RWPE2 (cell line): ENCODE data around the gene CUL3.
"Not testable (repeated sequence)": the region's sequence is repeated elsewhere in the genome, so short reads cannot be mapped to it uniquely, and the experiment has no call there.

Source experiments
- ATAC-seq: fragments of 200-7000 bp; cut with Tn5 transposase; 3 replicates; pipeline ENCODE4 v1.9.1; 2021; ENCODE audit warnings: low read depth
- DNase-seq: peaks from one replicate; pipeline ENCODE4 v3.0.0-alpha.2; 2020; ENCODE audit warnings: low spot score
- H3K27ac ChIP-seq: fragments of 450-650 bp; 2 replicates; pipeline ENCODE4 v1.5.1; 2017; ENCODE audit warnings: mild to moderate bottlenecking; ENCODE audit not compliant: poor library complexity, severe bottlenecking
- H3K27me3 ChIP-seq: fragments of 250-450 bp; sonication (Bioruptor Pico); 2 replicates; pipeline ENCODE4 v1.5.1; 2021; ENCODE audit warnings: mild to moderate bottlenecking, moderate library complexity; ENCODE audit not compliant: insufficient read depth, poor library complexity, severe bottlenecking
- H3K36me3 ChIP-seq: fragments of 250-450 bp; sonication (Bioruptor Pico); 2 replicates; pipeline ENCODE4 v1.5.1; 2020; ENCODE audit warnings: low read depth, mild to moderate bottlenecking, moderate library complexity
- H3K4me1 ChIP-seq: fragments of 250-450 bp; sonication (Bioruptor Pico); 2 replicates; pipeline ENCODE4 v1.5.1; 2021; ENCODE audit warnings: mild to moderate bottlenecking, moderate library complexity; ENCODE audit not compliant: insufficient read depth, poor library complexity, severe bottlenecking
- H3K4me3 ChIP-seq: fragments of 250-450 bp; sonication (Bioruptor Pico); 2 replicates; pipeline ENCODE4 v1.5.1; 2021; ENCODE audit warnings: mild to moderate bottlenecking, moderate library complexity; ENCODE audit not compliant: severe bottlenecking
- H3K9me3 ChIP-seq: fragments of 250-450 bp; sonication (Bioruptor Pico); 2 replicates; pipeline ENCODE4 v1.5.1; 2021; ENCODE audit warnings: mild to moderate bottlenecking, moderate library complexity; ENCODE audit not compliant: severe bottlenecking
- CTCF ChIP-seq: fragments of 450-650 bp; IDR thresholded peaks from one replicate; pipeline ENCODE4 v1.5.1; 2017; ENCODE audit warnings: mild to moderate bottlenecking, moderate library complexity; ENCODE audit not compliant: poor library complexity, severe bottlenecking

The CUL3 gene

DNA sequence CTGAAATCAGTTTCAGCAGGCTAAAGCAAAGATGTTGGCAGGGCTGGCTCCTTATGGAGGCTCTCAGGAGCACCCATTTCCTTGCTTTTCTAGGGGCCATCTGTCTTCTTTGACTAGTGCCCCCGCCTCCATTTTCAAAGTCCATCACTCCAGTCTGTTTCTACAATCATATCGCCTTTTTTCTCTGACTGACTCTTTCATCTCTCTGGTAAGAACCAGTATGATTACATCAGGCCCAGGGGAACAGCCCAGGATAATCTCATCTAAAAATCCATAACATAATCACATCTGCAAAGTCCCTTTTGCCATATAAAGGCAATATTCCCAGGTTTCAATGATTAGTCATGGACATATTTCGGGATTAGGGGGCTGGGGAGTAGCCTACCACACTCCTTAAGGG is 57.0 kb downstream of the CUL3 start:
- H3K4me1 ChIP-seq: peaks cover 9% of the 10 kb centered on the region
- H3K9me3 ChIP-seq: no peaks in the 10 kb centered on the region
- H3K27ac ChIP-seq: no peak overlapping the region
- H3K36me3 ChIP-seq: peaks cover 32% of the 10 kb centered on the region
- no peak for TF ChIP-seq CTCF
- H3K27me3 ChIP-seq: no peaks in the 10 kb centered on the region
- DNase-seq (no peak), ATAC-seq (no peak)
- no peak overlapping the region for H3K4me3 ChIP-seq

GRCh38 chr2:224525774-224526173 is 59.4 kb downstream of the CUL3 start:
- no peak for TF ChIP-seq CTCF
- Histone ChIP-seq H3K4me1 (peaks cover 31% of the 10 kb centered on the region), H3K27ac (no peak overlapping the region), H3K4me3 (no peak overlapping the region), H3K9me3 (no peaks in the 10 kb centered on the region), H3K27me3 (no peaks in the 10 kb centered on the region), H3K36me3 (peaks cover 19% of the 10 kb centered on the region)
- ATAC-seq: no peak
- DNase-seq: no peak

DNA sequence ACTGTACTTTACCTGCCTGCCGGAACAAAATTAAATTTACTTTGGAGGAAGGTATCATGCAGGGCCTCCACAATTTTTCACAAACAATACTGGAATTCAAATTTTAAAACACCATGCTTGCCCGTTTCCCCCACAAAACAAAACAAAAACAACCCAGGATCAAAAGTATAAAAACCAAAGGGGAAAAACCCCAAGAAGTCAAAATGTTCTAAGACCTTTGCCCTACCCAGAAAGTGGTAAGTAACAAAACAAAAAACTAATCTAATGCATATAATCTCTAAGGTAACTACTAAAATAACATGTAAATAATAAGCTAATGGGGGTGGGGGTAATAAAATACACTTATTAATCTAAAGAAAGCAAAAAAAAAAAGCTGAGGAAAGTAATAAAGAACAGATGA is 60.5 kb downstream of the CUL3 start:
- DNase-seq (no peak), ATAC-seq (no peak)
- no peak overlapping the region for H3K4me3 ChIP-seq

DNA sequence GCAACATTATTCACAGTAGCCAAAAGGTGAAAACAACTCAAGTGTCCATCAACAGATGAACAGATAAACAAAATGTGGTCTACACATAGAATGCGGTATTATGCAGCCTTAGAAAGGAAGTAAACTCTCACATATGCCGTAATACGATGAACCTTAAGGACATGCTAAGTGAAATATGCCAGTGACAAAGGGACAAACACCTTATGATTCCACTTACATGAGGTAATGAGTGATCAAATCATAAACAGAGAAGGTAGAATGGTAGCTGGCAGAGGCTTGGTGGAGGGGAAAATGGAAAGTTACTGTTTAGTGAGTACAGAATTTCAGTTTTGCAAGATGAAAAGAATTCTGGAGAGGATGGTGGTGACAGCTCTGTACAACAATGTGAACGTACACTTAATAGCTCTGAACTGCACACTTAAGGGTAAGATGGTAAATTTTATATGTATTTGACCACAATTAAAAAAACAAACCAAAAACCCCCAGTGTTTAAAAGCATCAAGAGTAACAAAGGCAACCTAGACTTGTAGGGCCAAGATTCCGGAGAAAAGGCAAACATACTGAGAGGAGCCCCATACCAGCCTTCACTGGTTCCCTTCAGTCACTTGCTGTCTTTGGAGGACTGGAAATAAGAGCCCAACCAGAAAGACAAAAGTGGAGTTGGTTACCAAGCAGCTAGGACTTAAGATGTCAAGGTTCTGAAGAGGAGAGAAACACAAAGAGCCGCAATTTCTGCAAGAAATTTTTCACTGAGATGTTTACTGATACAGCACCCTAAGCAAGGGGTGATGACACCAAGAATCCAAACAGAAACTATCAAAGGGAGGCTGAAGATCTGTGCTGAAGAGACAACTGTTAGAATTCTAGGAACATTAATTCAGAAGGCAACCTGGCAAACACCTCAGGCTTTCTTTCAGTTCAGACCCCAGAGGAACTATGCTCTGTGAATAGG is 61.3 kb downstream of the CUL3 start:
- Histone ChIP-seq H3K4me1 (peaks cover 49% of the 10 kb centered on the region), H3K4me3 (no peak overlapping the region), H3K27me3 (no peaks in the 10 kb centered on the region), H3K9me3 (no peaks in the 10 kb centered on the region), H3K36me3 (peaks cover 6% of the 10 kb centered on the region; the same call in 1 of the 2 replicates), H3K27ac (no peak overlapping the region)
- no peak for DNase-seq
- no peak for ATAC-seq
- TF ChIP-seq CTCF: no peak

More for the DNA sequence above, 60.5 kb downstream of the CUL3 start:
- no peaks in the 10 kb centered on the region for H3K27me3 ChIP-seq
- H3K27ac ChIP-seq: no peak overlapping the region
- no peaks in the 10 kb centered on the region for H3K9me3 ChIP-seq
- no peak for TF ChIP-seq CTCF
- peaks cover 11% of the 10 kb centered on the region; the same call in 1 of the 2 replicates for H3K36me3 ChIP-seq
- H3K4me1 ChIP-seq: peaks cover 42% of the 10 kb centered on the region

DNA sequence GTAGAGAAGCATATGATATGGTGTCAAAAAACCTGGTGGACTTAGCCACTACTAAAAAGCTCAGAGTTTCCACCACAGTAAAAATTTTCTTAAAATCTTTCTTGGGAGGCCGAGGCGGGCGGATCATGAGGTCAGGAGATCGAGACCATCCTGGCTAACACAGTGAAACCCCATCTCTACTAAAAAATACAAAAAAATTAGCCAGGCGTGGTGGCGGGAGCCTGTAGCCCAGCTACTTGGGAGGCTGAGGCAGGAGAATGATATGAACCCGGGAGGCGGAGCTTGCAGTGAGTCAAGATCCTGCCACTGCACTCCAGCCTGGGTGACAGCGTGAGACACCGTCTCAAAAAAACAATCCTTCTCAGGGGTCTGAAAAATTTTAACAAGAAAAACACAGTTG is 62.7 kb downstream of the CUL3 start:
- not testable (repeated sequence) for ATAC-seq
- H3K4me1 ChIP-seq: peaks cover 64% of the 10 kb centered on the region

More for the DNA sequence above, 62.7 kb downstream of the CUL3 start:
- H3K27me3 ChIP-seq, H3K36me3 ChIP-seq, H3K4me3 ChIP-seq, H3K9me3 ChIP-seq, DNase-seq: not testable (repeated sequence)
- peak overlapping the region; percentile 38 for H3K27ac ChIP-seq
